Fibroblast of pulmonary artery (primary cell): Measurements from ENCODE around the gene PKD2L2.

Source experiments
- DNase-seq: peaks from one replicate; pipeline ENCODE4 v3.0.0-alpha.2; 2010; ENCODE audit warnings: low read depth
- H3K4me3 ChIP-seq: replicated peaks from 2 replicates; pipeline ENCODE4 v1.5.1; 2011; ENCODE audit warnings: low read depth, mild to moderate bottlenecking, control low read depth, low read length, moderate library complexity
- CTCF ChIP-seq: IDR thresholded peaks from 2 replicates; pipeline ENCODE4 v1.5.1; 2011; ENCODE audit warnings: mild to moderate bottlenecking, control low read depth, low read length, inconsistent platforms; ENCODE audit errors: missing control alignments

PKD2L2 gene

GRCh38 chr5:137902408-137903133, 13.3 kb downstream of the PKD2L2 start:
- no peak for TF ChIP-seq CTCF
- no peak overlapping the region for H3K4me3 ChIP-seq
- DNase-seq = no peak

DNA sequence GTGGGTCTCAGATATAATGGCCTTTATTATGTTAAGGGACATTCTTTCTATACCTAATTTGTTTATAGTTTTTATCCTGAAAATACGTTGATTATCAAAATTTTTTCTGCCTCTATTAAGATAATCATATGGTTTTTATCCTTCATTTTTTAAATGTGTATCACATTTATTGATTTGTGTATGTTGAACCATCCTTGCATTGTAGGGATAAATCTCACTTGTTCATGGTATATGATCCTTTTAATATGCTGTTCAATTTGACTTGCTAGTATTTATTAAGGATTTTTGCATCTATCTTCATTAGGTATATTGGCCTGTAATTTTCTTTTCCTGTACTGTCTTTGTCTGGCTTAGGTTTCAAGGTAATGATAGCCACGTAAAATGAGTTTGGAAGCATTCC, 25.5 kb downstream of the PKD2L2 start:
- DNase-seq = no peak
- TF ChIP-seq CTCF = no peak
- H3K4me3 ChIP-seq = no peak overlapping the region

DNA sequence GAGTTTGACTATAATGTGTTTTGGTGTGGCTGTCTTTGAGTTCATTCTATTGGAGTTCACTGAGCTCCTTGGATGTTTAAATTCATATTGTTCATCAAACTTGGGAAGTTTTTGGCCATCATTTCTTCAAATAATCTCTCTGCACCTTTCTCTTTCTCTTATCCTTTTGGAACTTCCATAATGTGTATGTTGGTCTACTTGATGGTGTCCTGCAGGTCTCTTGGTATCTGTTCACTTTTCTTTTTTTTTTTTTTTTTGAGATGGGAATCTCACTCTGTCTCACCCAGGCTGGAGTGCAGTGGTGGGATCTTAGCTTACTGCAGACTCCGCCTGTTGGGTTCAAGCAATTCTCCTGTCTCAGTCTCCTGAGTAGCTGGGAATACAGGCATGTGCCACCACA, 27.7 kb downstream of the PKD2L2 start:
- no peak for TF ChIP-seq CTCF
- no peak overlapping the region for H3K4me3 ChIP-seq
- no peak for DNase-seq

- DNase-seq = peak; percentile 25
- no peak for TF ChIP-seq CTCF
- no peak overlapping the region for H3K4me3 ChIP-seq
These were observed 32.7 kb downstream of the PKD2L2 start for GRCh38 chr5:137921931-137922330.

GRCh38 chr5:137923856-137924255, 34.6 kb downstream of the PKD2L2 start:
- peak; percentile 38 for DNase-seq
- no peak overlapping the region for H3K4me3 ChIP-seq
- TF ChIP-seq CTCF = peak; percentile 28

DNA sequence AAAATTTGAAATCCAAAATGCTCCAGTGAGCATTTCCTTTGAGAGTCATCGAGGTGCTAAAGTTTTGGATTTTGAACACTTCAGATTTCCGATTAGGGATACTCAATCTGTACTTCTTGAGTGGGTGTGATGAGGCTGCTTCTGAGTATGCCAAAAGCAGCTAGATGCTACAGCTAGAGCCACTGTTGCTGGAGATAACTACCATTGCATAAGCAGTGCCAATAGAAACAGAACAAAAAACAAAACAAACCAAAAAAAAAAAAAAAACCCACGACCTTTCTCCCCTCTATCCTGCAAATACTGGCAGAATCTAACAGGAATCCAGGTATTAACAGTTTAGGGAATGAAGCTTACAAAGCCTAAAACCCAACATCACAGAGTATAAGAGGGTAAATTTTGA, 43.5 kb downstream of the PKD2L2 start:
- no peak for TF ChIP-seq CTCF
- peak; percentile 18 for DNase-seq
- H3K4me3 ChIP-seq = no peak overlapping the region

- TF ChIP-seq CTCF = no peak
- DNase-seq = peak; percentile 33
- no peak overlapping the region for H3K4me3 ChIP-seq
These were observed 44.2 kb downstream of the PKD2L2 start for GRCh38 chr5:137933491-137933911.
